DMS79 (cell line): ENCODE results near the gene GNAS-AS1.

ENCODE experiments used
- DNase-seq: peaks from one replicate; lab custom pipeline; 2025; lab: John Stamatoyannopoulos, UW

The GNAS-AS1 gene

GRCh38 chr20:58855506-58856389 is 5.0 kb upstream of the GNAS-AS1 start:
- DNase-seq: no peak

DNA sequence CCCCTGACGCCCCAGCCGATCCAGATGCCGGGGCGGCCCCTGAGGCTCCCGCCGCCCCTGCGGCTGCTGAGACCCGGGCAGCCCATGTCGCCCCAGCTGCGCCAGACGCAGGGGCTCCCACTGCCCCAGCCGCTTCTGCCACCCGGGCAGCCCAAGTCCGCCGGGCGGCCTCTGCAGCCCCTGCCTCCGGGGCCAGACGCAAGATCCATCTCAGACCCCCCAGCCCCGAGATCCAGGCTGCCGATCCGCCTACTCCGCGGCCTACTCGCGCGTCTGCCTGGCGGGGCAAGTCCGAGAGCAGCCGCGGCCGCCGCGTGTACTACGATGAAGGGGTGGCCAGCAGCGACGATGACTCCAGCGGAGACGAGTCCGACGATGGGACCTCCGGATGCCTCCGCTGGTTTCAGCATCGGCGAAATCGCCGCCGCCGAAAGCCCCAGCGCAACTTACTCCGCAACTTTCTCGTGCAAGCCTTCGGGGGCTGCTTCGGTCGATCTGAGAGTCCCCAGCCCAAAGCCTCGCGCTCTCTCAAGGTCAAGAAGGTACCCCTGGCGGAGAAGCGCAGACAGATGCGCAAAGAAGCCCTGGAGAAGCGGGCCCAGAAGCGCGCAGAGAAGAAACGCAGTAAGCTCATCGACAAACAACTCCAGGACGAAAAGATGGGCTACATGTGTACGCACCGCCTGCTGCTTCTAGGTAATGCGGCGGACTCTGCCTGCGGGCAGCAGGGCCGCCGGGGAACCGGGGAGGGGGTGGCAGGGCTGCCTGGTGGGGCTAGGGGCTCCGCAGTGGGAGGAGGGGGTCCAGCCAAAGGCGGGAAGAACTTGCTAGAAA is 4.2 kb upstream of the GNAS-AS1 start:
- DNase-seq: no peak

- DNase-seq: no peak
Measured at GRCh38 chr20:58853976-58854637, 3.4 kb upstream of the GNAS-AS1 start.

GRCh38 chr20:58853466-58853865 is 2.8 kb upstream of the GNAS-AS1 start:
- no peak for DNase-seq

- DNase-seq: no peak
Measured at GRCh38 chr20:58852543-58853271, 2.0 kb upstream of the GNAS-AS1 start, which contains the start of gene GNAS. GNAS (plus strand) TSS chr20:58852716.

- DNase-seq: no peak
Measured at GRCh38 chr20:58851969-58852458, 1.3 kb upstream of the GNAS-AS1 start.

DNA sequence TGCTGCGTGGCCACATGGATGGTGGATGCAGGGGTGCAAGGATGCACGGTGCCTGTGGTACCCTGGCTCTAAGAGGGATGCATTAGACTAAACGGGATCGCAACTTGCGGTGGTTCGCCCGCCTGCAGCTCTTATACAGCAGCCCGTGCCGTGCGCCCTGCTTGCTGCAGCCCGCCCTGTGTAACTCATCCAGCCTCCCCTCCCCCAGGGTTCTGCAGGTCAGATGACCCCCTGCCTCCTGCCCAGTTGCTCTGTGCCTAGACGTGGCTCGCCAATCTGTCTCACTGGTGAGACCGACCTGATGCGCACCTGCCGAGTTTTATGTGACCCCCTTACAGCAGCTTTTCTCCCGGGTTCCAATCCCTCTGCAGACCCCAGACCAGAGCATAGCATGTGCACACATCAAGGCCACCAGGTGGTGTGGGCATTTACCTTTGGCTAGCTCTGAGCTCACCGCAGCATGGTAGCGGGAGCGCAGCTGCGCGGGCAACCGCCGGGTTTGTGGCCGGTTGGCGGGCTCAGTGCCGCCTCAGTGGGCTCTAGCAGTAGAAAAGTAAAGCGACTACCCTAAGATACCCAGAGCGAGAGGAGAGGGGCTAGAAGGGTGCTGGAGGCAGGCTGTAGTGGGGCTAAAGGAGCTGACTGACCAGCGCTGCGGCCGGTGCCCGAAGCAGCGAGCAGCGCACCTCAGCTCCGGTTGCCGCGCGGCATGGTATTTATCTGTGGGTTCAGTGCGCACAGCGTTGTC is 693 bp upstream of the GNAS-AS1 start:
- DNase-seq: no peak

- no peak for DNase-seq
Measured at GRCh38 chr20:58847463-58847862, 3.2 kb downstream of the GNAS-AS1 start.

- DNase-seq: no peak
Measured at GRCh38 chr20:58845706-58846105, 5.0 kb downstream of the GNAS-AS1 start.

DNA sequence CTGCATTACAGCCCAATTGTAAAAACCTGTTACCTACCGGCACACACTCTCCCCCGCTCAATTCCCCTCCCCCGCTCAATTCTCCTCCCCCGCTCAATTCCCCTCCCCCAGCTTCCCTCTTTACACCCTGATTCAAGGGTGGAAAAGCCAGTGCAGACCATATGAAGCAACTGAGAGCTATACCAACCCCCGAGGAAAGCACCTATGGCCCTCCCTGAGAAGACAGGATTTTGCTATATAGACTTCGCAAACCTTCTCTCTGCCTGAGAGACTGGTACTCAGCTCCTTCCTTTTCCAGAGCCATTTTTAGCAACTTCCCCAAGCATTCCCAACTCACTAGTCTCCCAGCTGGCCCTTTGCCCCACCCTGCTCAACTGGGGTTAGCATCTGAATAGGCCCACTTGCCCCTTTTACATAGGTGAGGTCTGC is 7.6 kb downstream of the GNAS-AS1 start:
- DNase-seq: no peak

DNA sequence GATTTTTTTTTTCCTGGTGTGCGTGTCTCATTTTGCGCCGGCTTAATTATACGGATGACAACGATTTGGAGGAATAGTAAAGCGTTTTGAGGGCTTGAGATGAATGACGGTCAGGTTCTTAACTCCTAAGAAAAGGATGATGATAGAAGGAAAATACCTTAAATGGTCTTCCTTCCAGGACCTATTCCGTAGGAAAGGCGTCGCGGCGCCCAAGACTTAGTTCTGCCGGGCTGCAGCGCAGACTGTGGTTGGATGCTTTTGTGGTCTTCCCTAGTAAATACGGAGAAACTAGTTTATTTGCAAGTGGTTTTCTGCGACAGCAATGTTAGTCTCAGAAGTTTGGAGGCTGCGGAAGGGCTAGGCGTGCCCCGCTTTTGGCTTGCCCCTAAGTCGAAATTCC is 8.4 kb downstream of the GNAS-AS1 start:
- no peak for DNase-seq

DNA sequence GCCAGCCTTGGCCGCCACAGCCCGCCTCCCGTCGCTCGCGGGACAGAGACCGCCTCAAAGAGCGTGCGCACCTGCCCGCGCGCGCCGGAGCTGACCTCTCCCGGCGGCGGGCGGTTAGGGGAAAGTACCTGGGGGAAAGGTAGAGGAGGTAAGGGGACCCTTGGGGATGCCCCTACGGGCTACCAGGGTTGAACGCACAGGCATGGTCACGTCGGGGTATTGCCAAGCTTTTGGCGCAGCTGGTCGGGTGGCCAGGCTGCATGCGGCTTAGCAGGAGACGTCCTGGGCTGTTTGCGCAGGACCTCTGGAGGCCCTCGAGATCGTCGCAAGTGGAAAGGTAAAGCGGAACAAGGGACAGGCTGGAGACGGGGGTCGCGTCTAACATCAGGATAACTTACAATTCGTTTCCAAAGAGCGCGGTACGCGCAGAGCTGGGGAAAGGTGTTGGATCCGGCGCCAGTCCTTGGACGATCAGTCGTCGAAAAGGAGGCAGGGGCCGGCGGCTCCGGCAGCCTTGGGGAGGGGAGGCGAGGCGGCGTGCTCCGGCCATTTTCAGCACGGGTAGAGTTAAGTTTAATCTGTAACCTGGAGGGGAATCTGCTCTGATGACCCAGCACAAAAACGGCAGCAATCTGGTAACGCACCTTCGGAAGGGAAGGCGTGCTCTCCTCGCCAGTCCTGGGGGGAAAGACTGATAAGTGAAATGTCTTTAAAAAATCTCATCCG is 9.0 kb downstream of the GNAS-AS1 start:
- no peak for DNase-seq

DNA sequence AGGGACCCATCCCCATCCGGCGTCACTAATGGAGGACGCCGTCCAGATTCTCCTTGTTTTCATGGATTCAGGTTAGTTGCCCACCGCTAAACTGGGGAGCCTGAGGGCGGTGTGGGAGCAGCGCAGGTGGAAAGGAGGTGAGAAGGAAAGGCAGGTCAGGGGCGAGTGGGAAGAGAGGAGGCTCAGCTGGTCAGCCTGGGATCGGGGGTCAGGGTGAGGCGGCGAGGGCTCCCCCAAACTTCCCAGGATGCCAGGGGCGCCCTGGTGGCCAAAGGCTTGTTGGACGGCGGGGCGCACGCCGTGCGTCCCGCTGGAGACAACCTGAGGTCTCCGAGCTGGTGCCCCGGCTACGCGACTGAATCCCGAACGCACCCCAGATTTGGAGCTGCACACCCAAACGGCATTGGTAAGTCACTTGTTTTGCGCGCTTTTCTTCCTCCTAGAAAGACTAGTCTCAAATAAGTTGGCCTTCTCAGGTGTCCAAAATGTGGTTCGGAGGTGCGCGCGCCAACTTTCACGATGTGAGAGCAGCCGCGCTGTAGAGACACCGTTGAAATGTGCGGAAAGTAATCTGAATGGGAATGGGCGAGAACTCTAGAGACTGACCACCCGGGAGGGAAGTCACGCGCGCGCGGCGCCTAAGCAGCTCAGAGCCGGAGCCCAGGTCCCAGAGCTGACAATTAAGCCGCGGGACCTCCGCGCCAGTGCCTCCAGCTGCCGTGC is 9.7 kb downstream of the GNAS-AS1 start:
- DNase-seq: no peak

DNA sequence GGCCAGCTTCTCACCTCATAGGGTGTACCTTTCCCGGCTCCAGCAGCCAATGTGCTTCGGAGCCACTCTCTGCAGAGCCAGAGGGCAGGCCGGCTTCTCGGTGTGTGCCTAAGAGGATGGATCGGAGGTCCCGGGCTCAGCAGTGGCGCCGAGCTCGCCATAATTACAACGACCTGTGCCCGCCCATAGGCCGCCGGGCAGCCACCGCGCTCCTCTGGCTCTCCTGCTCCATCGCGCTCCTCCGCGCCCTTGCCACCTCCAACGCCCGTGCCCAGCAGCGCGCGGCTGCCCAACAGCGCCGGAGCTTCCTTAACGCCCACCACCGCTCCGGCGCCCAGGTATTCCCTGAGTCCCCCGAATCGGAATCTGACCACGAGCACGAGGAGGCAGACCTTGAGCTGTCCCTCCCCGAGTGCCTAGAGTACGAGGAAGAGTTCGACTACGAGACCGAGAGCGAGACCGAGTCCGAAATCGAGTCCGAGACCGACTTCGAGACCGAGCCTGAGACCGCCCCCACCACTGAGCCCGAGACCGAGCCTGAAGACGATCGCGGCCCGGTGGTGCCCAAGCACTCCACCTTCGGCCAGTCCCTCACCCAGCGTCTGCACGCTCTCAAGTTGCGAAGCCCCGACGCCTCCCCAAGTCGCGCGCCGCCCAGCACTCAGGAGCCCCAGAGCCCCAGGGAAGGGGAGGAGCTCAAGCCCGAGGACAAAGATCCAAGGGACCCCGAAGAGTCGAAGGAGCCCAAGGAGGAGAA is 10.5 kb downstream of the GNAS-AS1 start:
- DNase-seq: no peak

GRCh38 chr20:58839474-58839874 is 11.2 kb downstream of the GNAS-AS1 start:
- DNase-seq: peak; percentile 16

DNA sequence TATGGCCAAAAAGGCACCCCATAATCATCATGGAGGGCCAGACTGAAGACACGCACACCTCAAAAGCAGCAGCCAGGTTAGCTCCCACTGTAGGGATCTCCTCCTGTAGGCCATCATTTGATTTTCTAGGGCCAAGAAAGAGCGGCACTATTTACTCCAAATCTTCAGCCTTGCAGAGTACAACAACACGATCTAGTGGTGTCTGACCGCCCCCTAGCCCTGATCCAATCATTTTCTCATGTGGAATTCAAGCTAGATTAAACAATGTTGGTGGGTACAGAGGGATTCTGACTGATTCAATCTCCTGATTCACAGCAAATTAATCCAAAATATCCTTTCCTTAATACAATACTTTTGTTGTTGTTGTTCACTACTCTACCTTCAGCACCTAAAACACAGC is 12.5 kb downstream of the GNAS-AS1 start:
- no peak for DNase-seq

- no peak for DNase-seq
Measured at GRCh38 chr20:58837717-58838116, 13.0 kb downstream of the GNAS-AS1 start.

DNA sequence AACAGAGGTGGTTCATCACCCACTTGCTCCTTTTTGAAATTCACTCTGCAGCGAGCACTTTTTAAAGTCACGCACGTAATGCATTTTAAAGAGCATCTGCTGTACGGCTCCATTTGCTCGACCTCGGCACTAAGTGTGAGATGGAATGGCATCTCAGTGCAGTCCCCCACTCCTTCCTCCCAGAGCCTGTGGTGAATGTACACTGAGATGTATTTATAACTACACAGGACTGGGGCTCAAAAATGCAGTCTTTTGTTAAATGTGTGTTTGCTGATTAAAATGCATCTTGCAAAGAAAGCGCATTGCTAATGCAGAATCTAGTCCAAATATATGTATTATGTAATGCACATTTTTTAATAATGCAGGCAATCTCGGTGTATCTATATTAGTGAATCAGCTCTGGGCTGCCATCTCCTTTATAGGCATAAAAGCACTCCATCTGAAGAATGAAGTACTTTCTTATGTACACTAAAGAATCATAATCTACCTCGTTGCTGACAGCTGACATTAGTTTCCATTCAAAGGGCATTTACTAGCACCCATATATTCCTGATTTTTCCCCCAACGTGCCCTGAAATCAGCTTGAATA is 14.0 kb downstream of the GNAS-AS1 start:
- no peak for DNase-seq
